Gastroesophageal sphincter (tissue), 4 donors: ENCODE data around the gene SDCBP2. TPM values are rescaled to one million over a fixed set of nuclear protein-coding genes. Genes with fewer than 3 reads are reported as not detected.

ENCODE experiments used
- ATAC-seq: fragments of 150-250 bp; one replicate; pipeline ENCODE4 v1.9.1; 2016; ENCODE audit warnings: mild to moderate bottlenecking, moderate library complexity
- H3K27ac ChIP-seq, 4 donors: fragments of 200-600 bp; sonication (generic) in 3 of 4; 1 replicate in 3 of 4; 2 replicates in 1 of 4; pipeline ENCODE4 v1.5.1; 2016 to 2019
- H3K27me3 ChIP-seq: fragments of 200-600 bp; sonication (generic); one replicate; pipeline ENCODE4 v1.5.1; 2019
- H3K36me3 ChIP-seq, 2 donors: fragments of 200-600 bp; sonication (generic); one replicate each; pipeline ENCODE4 v1.5.1; 2019; ENCODE audit warnings: control low read depth in 1 of 2
- H3K4me1 ChIP-seq, 3 donors: fragments of 200-600 bp; sonication (generic); 1 replicate in 2 of 3; 2 replicates in 1 of 3; pipeline ENCODE4 v1.5.1; 2016 to 2019; ENCODE audit warnings: control low read depth in 2 of 3
- H3K4me3 ChIP-seq, 2 donors: fragments of 200-600 bp; sonication (generic); one replicate each; pipeline ENCODE4 v1.5.1; 2019; ENCODE audit warnings: mild to moderate bottlenecking in 1 of 2, moderate library complexity in 1 of 2
- H3K9me3 ChIP-seq, 3 donors: fragments of 200-600 bp; sonication (generic); one replicate each; pipeline ENCODE4 v1.5.1; 2017 to 2019; ENCODE audit warnings: control low read depth in 2 of 3
- EP300 ChIP-seq: sonication (generic); formaldehyde crosslinking; IDR thresholded peaks from one replicate; pipeline ENCODE4 v1.6.1; 2017; ENCODE audit warnings: antibody characterized with exemption, mild to moderate bottlenecking
- POLR2A ChIP-seq, 2 donors: fragments of 450-650 bp; IDR thresholded peaks; one replicate each; pipeline ENCODE4 v1.6.1; 2017; ENCODE audit warnings: antibody characterized with exemption in 2 of 2, mild to moderate bottlenecking in 2 of 2, moderate library complexity in 1 of 2
- POLR2AphosphoS5 ChIP-seq: sonication (generic); formaldehyde crosslinking; IDR thresholded peaks from one replicate; pipeline ENCODE4 v1.6.1; 2017; ENCODE audit warnings: antibody characterized with exemption
- WGBS, 2 donors: methylation state at CpG; one replicate each; pipeline ENCODE4 v1.1.5; 2018; ENCODE audit warnings: low coverage in 1 of 2; 5-methylcytosine and 5-hydroxymethylcytosine counted together
- total RNA-seq, 4 donors: library from RNA; depleted of rRNA; stranded (reverse); fragments of >200 nt; gene quantifications; one replicate each; pipeline ENCODE4 v1.1.0, GENCODE V29; 2016
- TF ChIP-seq, protein P1 (sequence below), 4 experiments: fragments of 200-600 bp in 2 of 4; fragments of 450-650 bp in 2 of 4; sonication (generic) in 1 of 4; IDR thresholded peaks; one replicate each; pipeline ENCODE4 v1.5.1; 2017 to 2019; ENCODE audit warnings: antibody characterized with exemption in 4 of 4, mild to moderate bottlenecking in 2 of 4, moderate library complexity in 2 of 4

The SDCBP2 gene
- total RNA-seq, 4 donors from 2014 or later, result 1.6 to 17.5 (median 3.5) TPM

DNA sequence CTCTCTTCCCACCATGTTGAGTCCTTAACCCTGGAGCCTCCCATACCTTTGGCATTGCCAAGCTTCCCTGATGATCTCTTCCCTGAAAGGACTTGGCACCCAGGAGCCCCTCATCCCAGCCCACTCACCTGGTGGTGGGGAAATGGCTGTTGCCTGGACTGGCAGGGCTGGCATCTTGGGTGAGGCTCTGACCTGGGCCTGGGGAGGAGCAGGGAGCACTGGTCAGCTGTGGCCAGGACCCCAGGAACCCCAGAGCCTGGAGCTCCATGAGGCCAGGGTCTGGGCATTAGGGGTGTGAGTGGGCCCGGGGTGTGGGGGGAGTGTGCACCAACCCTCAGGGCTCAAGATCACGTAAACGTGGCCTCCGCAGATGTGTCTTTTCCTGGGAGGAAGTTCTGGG, 9.5 kb downstream of the SDCBP2 start:
- TF ChIP-seq POLR2AphosphoS5 (no peak), POLR2A (IDR thresholded peaks at IDR 0.05) (no peak), EP300 (no peak)
- TF ChIP-seq, protein P1, sequence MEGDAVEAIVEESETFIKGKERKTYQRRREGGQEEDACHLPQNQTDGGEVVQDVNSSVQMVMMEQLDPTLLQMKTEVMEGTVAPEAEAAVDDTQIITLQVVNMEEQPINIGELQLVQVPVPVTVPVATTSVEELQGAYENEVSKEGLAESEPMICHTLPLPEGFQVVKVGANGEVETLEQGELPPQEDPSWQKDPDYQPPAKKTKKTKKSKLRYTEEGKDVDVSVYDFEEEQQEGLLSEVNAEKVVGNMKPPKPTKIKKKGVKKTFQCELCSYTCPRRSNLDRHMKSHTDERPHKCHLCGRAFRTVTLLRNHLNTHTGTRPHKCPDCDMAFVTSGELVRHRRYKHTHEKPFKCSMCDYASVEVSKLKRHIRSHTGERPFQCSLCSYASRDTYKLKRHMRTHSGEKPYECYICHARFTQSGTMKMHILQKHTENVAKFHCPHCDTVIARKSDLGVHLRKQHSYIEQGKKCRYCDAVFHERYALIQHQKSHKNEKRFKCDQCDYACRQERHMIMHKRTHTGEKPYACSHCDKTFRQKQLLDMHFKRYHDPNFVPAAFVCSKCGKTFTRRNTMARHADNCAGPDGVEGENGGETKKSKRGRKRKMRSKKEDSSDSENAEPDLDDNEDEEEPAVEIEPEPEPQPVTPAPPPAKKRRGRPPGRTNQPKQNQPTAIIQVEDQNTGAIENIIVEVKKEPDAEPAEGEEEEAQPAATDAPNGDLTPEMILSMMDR (IDR thresholded peaks at IDR 0.05), result no peak

GRCh38 chr20:1319051-1319450, 9.9 kb downstream of the SDCBP2 start:
- no peaks in the 10 kb centered on the region for H3K9me3 ChIP-seq
- ATAC-seq, result no peak
- H3K36me3 ChIP-seq, result no peaks in the 10 kb centered on the region
- TF ChIP-seq POLR2AphosphoS5, result no peak
- TF ChIP-seq POLR2A (IDR thresholded peaks at IDR 0.05), result no peak
- TF ChIP-seq, protein P1 (IDR thresholded peaks at IDR 0.05), result no peak
- no peak for TF ChIP-seq EP300
- no peak overlapping the region for H3K4me3 ChIP-seq
- H3K4me1 ChIP-seq, result peaks cover 0 to 4% (median 0%) of the 10 kb centered on the region in 3 donors
- H3K27me3 ChIP-seq, result peaks cover 6% of the 10 kb centered on the region
- WGBS, 2 donors, result 78 to 100% methylated on average over 2 to 4 of the region's 4 CpGs
- no peak overlapping the region for H3K27ac ChIP-seq

More for the DNA sequence above, 9.5 kb downstream of the SDCBP2 start:
- Histone ChIP-seq H3K4me3 (no peak overlapping the region), H3K9me3 (no peaks in the 10 kb centered on the region), H3K27ac (no peak overlapping the region), H3K27me3 (peaks cover 6% of the 10 kb centered on the region), H3K36me3 (no peaks in the 10 kb centered on the region), H3K4me1 (peaks cover 0 to 8% (median under 1%) of the 10 kb centered on the region in 3 donors)
- 80% methylated on average over 2 of the region's 4 CpGs; no CpG with 5 or more reads in 1 of the 2 donors for WGBS, 2 donors
- no peak for ATAC-seq

DNA sequence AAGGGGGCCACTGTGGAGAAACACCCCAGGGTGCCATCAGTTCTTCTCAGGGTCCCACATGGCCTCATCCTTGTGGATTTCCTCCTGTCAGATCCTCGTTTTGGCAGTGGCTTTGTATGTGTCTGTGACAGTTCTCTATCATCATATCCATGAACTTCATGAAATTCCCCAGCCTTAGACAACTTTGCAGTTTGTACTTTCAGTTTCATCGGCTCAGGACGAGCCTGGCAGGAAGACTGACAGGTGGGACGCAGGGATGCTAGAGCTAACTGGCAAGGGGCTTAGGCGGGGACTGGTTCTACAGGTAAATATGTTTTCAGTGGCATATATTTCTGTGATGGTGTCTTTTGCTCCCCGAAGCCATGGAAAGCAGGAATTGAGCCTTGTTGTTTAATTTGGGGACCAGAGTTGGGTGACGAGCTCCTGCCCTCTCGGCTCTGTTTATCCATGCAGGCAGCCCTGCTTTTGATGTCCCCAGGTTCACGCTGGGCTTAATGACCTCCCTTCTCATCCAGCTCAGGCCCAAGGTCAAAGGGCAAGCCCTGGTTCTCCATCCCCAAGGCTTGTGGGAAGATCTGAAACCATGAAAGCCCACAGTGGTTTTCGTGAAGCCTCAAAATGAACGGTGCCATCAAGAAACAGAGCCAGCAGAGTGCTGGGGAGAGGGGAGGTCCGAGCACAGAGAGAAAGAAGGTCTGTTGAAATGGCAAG, 11.2 kb downstream of the SDCBP2 start:
- Histone ChIP-seq H3K9me3 (no peaks in the 10 kb centered on the region), H3K36me3 (no peaks in the 10 kb centered on the region), H3K27ac (no peak overlapping the region), H3K4me1 (peaks cover 0 to 14% (median 4%) of the 10 kb centered on the region in 3 donors), H3K4me3 (no peak overlapping the region), H3K27me3 (peaks cover 6% of the 10 kb centered on the region)
- WGBS, 2 donors, result 13 to 60% methylated on average over 1 to 2 of the region's 12 CpGs
- TF ChIP-seq, protein P1 (IDR thresholded peaks at IDR 0.05), result no peak
- TF ChIP-seq POLR2A (IDR thresholded peaks at IDR 0.05) (no peak), EP300 (no peak), POLR2AphosphoS5 (no peak)
- no peak for ATAC-seq

GRCh38 chr20:1315804-1316203, 13.1 kb downstream of the SDCBP2 start:
- ATAC-seq, result no peak
- no peaks in the 10 kb centered on the region for H3K27me3 ChIP-seq
- H3K4me1 ChIP-seq, result peaks cover 0 to 14% (median 4%) of the 10 kb centered on the region in 3 donors
- no peaks in the 10 kb centered on the region for H3K9me3 ChIP-seq
- no peaks in the 10 kb centered on the region for H3K36me3 ChIP-seq
- TF ChIP-seq, protein P1 (IDR thresholded peaks at IDR 0.05), result no peak
- TF ChIP-seq EP300, result no peak
- no peak for TF ChIP-seq POLR2A (IDR thresholded peaks at IDR 0.05)
- no peak for TF ChIP-seq POLR2AphosphoS5
- H3K4me3 ChIP-seq, result no peak overlapping the region
- 69 to 76% methylated on average over 5 of the region's 5 CpGs for WGBS, 2 donors
- H3K27ac ChIP-seq, result no peak overlapping the region
